Thyroid gland (tissue), 4 donors: Measurements from ENCODE around the gene AGAP5.
"Not testable (repeated sequence)": the region's sequence is repeated elsewhere in the genome, so short reads cannot be mapped to it uniquely, and the experiment has no call there.

ENCODE experiments used
- POLR2A ChIP-seq, 2 donors: fragments of 450-650 bp; IDR thresholded peaks; one replicate each; pipeline ENCODE4 v1.6.1; 2017; ENCODE audit warnings: antibody characterized with exemption in 2 of 2, mild to moderate bottlenecking in 2 of 2, moderate library complexity in 1 of 2
- TF ChIP-seq, protein P1 (sequence below), 6 experiments: fragments of 200-600 bp in 3 of 6; fragments of 450-650 bp in 3 of 6; sonication (generic) in 3 of 6; IDR thresholded peaks; one replicate each; pipeline ENCODE4 v1.5.1; 2016 to 2019; ENCODE audit warnings: antibody characterized with exemption in 6 of 6, mild to moderate bottlenecking in 2 of 6, inconsistent platforms in 1 of 6, moderate library complexity in 1 of 6

DNA sequence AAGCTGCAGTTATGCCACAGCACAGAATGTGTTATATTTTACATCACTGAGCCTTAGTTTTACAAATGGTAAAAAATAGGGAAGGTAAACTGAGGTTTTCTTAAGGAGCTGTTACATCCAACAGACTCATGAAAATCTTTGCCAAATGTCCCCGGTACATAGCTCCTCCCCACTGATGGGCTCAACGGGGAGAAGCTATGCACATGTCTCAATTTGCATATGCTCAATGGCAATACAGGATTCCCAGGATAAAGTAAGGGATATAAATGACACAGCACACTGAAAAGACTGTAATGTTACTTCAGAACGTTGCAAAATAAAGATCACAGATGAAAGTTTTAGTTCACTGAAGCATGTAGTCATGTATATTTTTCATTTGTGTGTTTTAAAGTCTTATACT, 16.6 kb upstream of the AGAP5 start:
- TF ChIP-seq, protein P1, sequence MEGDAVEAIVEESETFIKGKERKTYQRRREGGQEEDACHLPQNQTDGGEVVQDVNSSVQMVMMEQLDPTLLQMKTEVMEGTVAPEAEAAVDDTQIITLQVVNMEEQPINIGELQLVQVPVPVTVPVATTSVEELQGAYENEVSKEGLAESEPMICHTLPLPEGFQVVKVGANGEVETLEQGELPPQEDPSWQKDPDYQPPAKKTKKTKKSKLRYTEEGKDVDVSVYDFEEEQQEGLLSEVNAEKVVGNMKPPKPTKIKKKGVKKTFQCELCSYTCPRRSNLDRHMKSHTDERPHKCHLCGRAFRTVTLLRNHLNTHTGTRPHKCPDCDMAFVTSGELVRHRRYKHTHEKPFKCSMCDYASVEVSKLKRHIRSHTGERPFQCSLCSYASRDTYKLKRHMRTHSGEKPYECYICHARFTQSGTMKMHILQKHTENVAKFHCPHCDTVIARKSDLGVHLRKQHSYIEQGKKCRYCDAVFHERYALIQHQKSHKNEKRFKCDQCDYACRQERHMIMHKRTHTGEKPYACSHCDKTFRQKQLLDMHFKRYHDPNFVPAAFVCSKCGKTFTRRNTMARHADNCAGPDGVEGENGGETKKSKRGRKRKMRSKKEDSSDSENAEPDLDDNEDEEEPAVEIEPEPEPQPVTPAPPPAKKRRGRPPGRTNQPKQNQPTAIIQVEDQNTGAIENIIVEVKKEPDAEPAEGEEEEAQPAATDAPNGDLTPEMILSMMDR (IDR thresholded peaks at IDR 0.05), result not testable (repeated sequence)
- not testable (repeated sequence) for TF ChIP-seq POLR2A (IDR thresholded peaks at IDR 0.05)
